ENCODE data around the gene MSMP. TPM values are rescaled to one million over a fixed set of nuclear protein-coding genes. Genes with fewer than 3 reads are reported as not detected.

The MSMP gene
- total RNA-seq, 3 donors from 2014 or later: not detected

- Histone ChIP-seq H3K4me3 (peak overlapping the region in 1 of 3 donors; percentile 78), H3K4me1 (peaks cover 3 to 11% of the 10 kb centered on the region in 2 donors), H3K27me3 (no peaks in the 10 kb centered on the region), H3K36me3 (no peaks in the 10 kb centered on the region), H3K27ac (peak overlapping the region; percentile 94 to 95), H3K9me3 (no peaks in the 10 kb centered on the region)
- intact Hi-C loops (cut with DNase I; ENCODE audit: low total_unique reads): no loop called here
- DNase-seq (ENCODE audit: low spot score in 2 of 2): no peak
- no peak for TF ChIP-seq POLR2AphosphoS5 (IDR thresholded peaks at IDR 0.05)
- TF ChIP-seq POLR2A (IDR thresholded peaks at IDR 0.05): no peak
- TF ChIP-seq, protein P1, sequence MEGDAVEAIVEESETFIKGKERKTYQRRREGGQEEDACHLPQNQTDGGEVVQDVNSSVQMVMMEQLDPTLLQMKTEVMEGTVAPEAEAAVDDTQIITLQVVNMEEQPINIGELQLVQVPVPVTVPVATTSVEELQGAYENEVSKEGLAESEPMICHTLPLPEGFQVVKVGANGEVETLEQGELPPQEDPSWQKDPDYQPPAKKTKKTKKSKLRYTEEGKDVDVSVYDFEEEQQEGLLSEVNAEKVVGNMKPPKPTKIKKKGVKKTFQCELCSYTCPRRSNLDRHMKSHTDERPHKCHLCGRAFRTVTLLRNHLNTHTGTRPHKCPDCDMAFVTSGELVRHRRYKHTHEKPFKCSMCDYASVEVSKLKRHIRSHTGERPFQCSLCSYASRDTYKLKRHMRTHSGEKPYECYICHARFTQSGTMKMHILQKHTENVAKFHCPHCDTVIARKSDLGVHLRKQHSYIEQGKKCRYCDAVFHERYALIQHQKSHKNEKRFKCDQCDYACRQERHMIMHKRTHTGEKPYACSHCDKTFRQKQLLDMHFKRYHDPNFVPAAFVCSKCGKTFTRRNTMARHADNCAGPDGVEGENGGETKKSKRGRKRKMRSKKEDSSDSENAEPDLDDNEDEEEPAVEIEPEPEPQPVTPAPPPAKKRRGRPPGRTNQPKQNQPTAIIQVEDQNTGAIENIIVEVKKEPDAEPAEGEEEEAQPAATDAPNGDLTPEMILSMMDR (IDR thresholded peaks at IDR 0.05): no peak
These were observed 3.8 kb upstream of the MSMP start for GRCh38 chr9:35757892-35758275.

GRCh38 chr9:35757226-35757891 is 3.3 kb upstream of the MSMP start:
- TF ChIP-seq POLR2AphosphoS5 (IDR thresholded peaks at IDR 0.05) (peak in 1 of 3 donors; percentile 23), POLR2A (IDR thresholded peaks at IDR 0.05) (no peak)
- TF ChIP-seq, protein P1 (IDR thresholded peaks at IDR 0.05): no peak
- peak; percentile 42 to 57 for DNase-seq (ENCODE audit: low spot score in 2 of 2)
- intact Hi-C loops (cut with DNase I; ENCODE audit: low total_unique reads): no loop called here

GRCh38 chr9:35756275-35757225 is 2.5 kb upstream of the MSMP start:
- Histone ChIP-seq H3K36me3 (no peaks in the 10 kb centered on the region), H3K4me1 (peaks cover 3 to 11% of the 10 kb centered on the region in 2 donors), H3K27me3 (no peaks in the 10 kb centered on the region), H3K9me3 (no peaks in the 10 kb centered on the region), H3K4me3 (peak overlapping the region; percentile 40 to 78 (median 72)), H3K27ac (peak overlapping the region; percentile 94 to 95)
- TF ChIP-seq POLR2A (IDR thresholded peaks at IDR 0.05) (no peak), POLR2AphosphoS5 (IDR thresholded peaks at IDR 0.05) (no peak)
- TF ChIP-seq, protein P1 (IDR thresholded peaks at IDR 0.05): peak; percentile 37 to 79 (median 49)
- intact Hi-C loops (cut with DNase I; ENCODE audit: low total_unique reads): no loop called here
- peak; percentile 57 to 66 for DNase-seq (ENCODE audit: low spot score in 2 of 2)

More at GRCh38 chr9:35757226-35757891, 3.3 kb upstream of the MSMP start:
- no peaks in the 10 kb centered on the region for H3K9me3 ChIP-seq
- H3K4me1 ChIP-seq: peaks cover 3 to 11% of the 10 kb centered on the region in 2 donors
- peak overlapping the region; percentile 94 to 95 for H3K27ac ChIP-seq
- no peaks in the 10 kb centered on the region for H3K27me3 ChIP-seq
- no peaks in the 10 kb centered on the region for H3K36me3 ChIP-seq
- H3K4me3 ChIP-seq: peak overlapping the region; percentile 40 to 78 (median 72)

- Histone ChIP-seq H3K4me3 (no peak overlapping the region), H3K27ac (no peak overlapping the region), H3K9me3 (no peaks in the 10 kb centered on the region), H3K27me3 (no peaks in the 10 kb centered on the region), H3K4me1 (peaks cover 7 to 15% of the 10 kb centered on the region in 2 donors), H3K36me3 (no peaks in the 10 kb centered on the region)
- TF ChIP-seq, protein P1 (IDR thresholded peaks at IDR 0.05): no peak
- no peak for TF ChIP-seq POLR2AphosphoS5 (IDR thresholded peaks at IDR 0.05)
- no peak for TF ChIP-seq POLR2A (IDR thresholded peaks at IDR 0.05)
- no peak for DNase-seq (ENCODE audit: low spot score in 2 of 2)
- intact Hi-C loops (cut with DNase I; ENCODE audit: low total_unique reads): no loop called here
These were observed 995 bp upstream of the MSMP start for GRCh38 chr9:35755071-35755470.
